ENCODE data around the gene ZDHHC15. TPM values are rescaled to one million over a fixed set of nuclear protein-coding genes. Genes with fewer than 3 reads are reported as not detected.

The ZDHHC15 gene
- total RNA-seq, 1 experiment from 2014 or later = 3.6 TPM

Other genes starting within 250 kb of the ZDHHC15 start
- 16.4 and 18.3 TPM in 2 replicates for gene UPRT, start 249.0 kb downstream of the ZDHHC15 start, total RNA-seq (2014; rRNA removed)